ENCODE measurements around the gene SLC39A11.

- TF ChIP-seq POLR2AphosphoS5 (IDR thresholded peaks at IDR 0.05) (no peak), CTCF (IDR thresholded peaks at IDR 0.05) (no peak), POLR2A (IDR thresholded peaks at IDR 0.05) (no peak)
Measured at GRCh38 chr17:72920513-72920912, 172.0 kb downstream of the SLC39A11 start.
